Endothelial cell (in vitro differentiated cells): ENCODE data around the gene DACH1. TPM values are rescaled to one million over a fixed set of nuclear protein-coding genes. Genes with fewer than 3 reads are reported as not detected.

Experiments used
- DNase-seq: peaks from one replicate; pipeline ENCODE4 v3.0.0; 2021; ENCODE audit warnings: low spot score
- H3K27ac Mint-ChIP-seq: one replicate; pipeline ENCODE4 v1.8.0; 2021; ENCODE audit warnings: mixed read lengths, inconsistent platforms; ENCODE audit not compliant: unreplicated experiment
- H3K27me3 Mint-ChIP-seq: one replicate; pipeline ENCODE4 v1.8.0; 2021; ENCODE audit warnings: mild to moderate bottlenecking, moderate library complexity, mixed read lengths, inconsistent platforms; ENCODE audit not compliant: unreplicated experiment
- H3K36me3 Mint-ChIP-seq: one replicate; pipeline ENCODE4 v1.8.0; 2021; ENCODE audit warnings: mild to moderate bottlenecking, low read depth, mixed read lengths, inconsistent platforms; ENCODE audit not compliant: unreplicated experiment
- H3K4me1 Mint-ChIP-seq: one replicate; pipeline ENCODE4 v1.8.0; 2021; ENCODE audit warnings: mild to moderate bottlenecking, mixed read lengths, inconsistent platforms; ENCODE audit not compliant: unreplicated experiment
- H3K4me3 Mint-ChIP-seq: one replicate; pipeline ENCODE4 v1.8.0; 2021; ENCODE audit warnings: mild to moderate bottlenecking, mixed read lengths, inconsistent platforms; ENCODE audit not compliant: unreplicated experiment
- H3K9me3 Mint-ChIP-seq: one replicate; pipeline ENCODE4 v1.8.0; 2021; ENCODE audit warnings: mixed read lengths, inconsistent platforms; ENCODE audit not compliant: unreplicated experiment
- CTCF ChIP-seq: fragments of 200-600 bp; sonication (generic); IDR thresholded peaks from one replicate; pipeline ENCODE4 v1.5.0; 2021; ENCODE audit warnings: antibody characterized with exemption; ENCODE audit not compliant: unreplicated experiment
- total RNA-seq: library from RNA; stranded (reverse); fragmentation: NEBNext Ultra II Directional; extraction: Animal tissue kit (Norgen Biotek cat#: 25700); gene quantifications from one replicate; pipeline ENCODE4 v1.2.1, GENCODE V29; 2021; ENCODE audit not compliant: unreplicated experiment

DACH1 gene
- total RNA-seq, 1 donor from 2014 or later, result 36.4 TPM

GRCh38 chr13:71643448-71643860, 223.6 kb downstream of the DACH1 start:
- DNase-seq, result no peak
- no peak overlapping the region for H3K4me3 Mint-ChIP-seq

GRCh38 chr13:71638751-71639150, 228.3 kb downstream of the DACH1 start:
- Mint-ChIP-seq H3K4me1 (peaks cover 26% of the 10 kb centered on the region), H3K27ac (no peak overlapping the region), H3K27me3 (no peaks in the 10 kb centered on the region), H3K4me3 (no peak overlapping the region), H3K36me3 (no peaks in the 10 kb centered on the region), H3K9me3 (no peaks in the 10 kb centered on the region)
- no peak for DNase-seq
- no peak for TF ChIP-seq CTCF

More at GRCh38 chr13:71643448-71643860, 223.6 kb downstream of the DACH1 start:
- no peaks in the 10 kb centered on the region for H3K27me3 Mint-ChIP-seq
- no peak overlapping the region for H3K27ac Mint-ChIP-seq
- H3K36me3 Mint-ChIP-seq, result no peaks in the 10 kb centered on the region
- H3K4me1 Mint-ChIP-seq, result peaks cover 9% of the 10 kb centered on the region
- H3K9me3 Mint-ChIP-seq, result no peaks in the 10 kb centered on the region
- TF ChIP-seq CTCF, result no peak

GRCh38 chr13:71634602-71635443, 232.2 kb downstream of the DACH1 start:
- H3K27ac Mint-ChIP-seq, result peak overlapping the region; percentile 32
- no peak for TF ChIP-seq CTCF
- DNase-seq, result no peak
- no peak overlapping the region for H3K4me3 Mint-ChIP-seq
- H3K9me3 Mint-ChIP-seq, result no peaks in the 10 kb centered on the region
- H3K4me1 Mint-ChIP-seq, result peaks cover 49% of the 10 kb centered on the region
- no peaks in the 10 kb centered on the region for H3K36me3 Mint-ChIP-seq
- H3K27me3 Mint-ChIP-seq, result no peaks in the 10 kb centered on the region

- Mint-ChIP-seq H3K4me3 (no peak overlapping the region), H3K27ac (no peak overlapping the region), H3K4me1 (peaks cover 50% of the 10 kb centered on the region), H3K9me3 (no peaks in the 10 kb centered on the region), H3K36me3 (no peaks in the 10 kb centered on the region), H3K27me3 (no peaks in the 10 kb centered on the region)
- no peak for DNase-seq
- no peak for TF ChIP-seq CTCF
Observed at GRCh38 chr13:71634182-71634581, 232.8 kb downstream of the DACH1 start.

- no peaks in the 10 kb centered on the region for H3K36me3 Mint-ChIP-seq
- TF ChIP-seq CTCF, result no peak
- peak overlapping the region; percentile 11 for H3K27ac Mint-ChIP-seq
- DNase-seq, result no peak
- H3K4me3 Mint-ChIP-seq, result no peak overlapping the region
- peaks cover 56% of the 10 kb centered on the region for H3K4me1 Mint-ChIP-seq
- H3K27me3 Mint-ChIP-seq, result peaks cover 1% of the 10 kb centered on the region
- H3K9me3 Mint-ChIP-seq, result no peaks in the 10 kb centered on the region
Observed at GRCh38 chr13:71632721-71633120, 234.3 kb downstream of the DACH1 start.
